RWPE1 (cell line): ENCODE measurements around the gene ADAMTS20.
"Not testable (repeated sequence)": the region's sequence is repeated elsewhere in the genome, so short reads cannot be mapped to it uniquely, and the experiment has no call there.

ENCODE experiments used
- CTCF ChIA-PET: fragments of 350-600 bp; sonication (Branson Sonifier 250); formaldehyde crosslinking; extraction: SDS; loops from one replicate; lab custom pipeline; 2021; lab: Yijun Ruan, JAX
- POLR2A ChIA-PET: fragments of 400-600 bp; formaldehyde crosslinking; extraction: SDS; loops from one replicate; lab custom pipeline; 2020; ENCODE audit warnings: antibody characterized with exemption; ENCODE audit not compliant: low non-redundant PET; lab: Yijun Ruan, JAX
- DNase-seq: peaks from one replicate; pipeline ENCODE4 v3.0.0; 2012; ENCODE audit warnings: low spot score
- H3K27ac ChIP-seq: fragments of 450-650 bp; 2 replicates; pipeline ENCODE4 v1.5.1; 2017
- TF ChIP-seq, protein P1 (sequence below): fragments of 450-650 bp; conservative IDR thresholded peaks from 2 replicates; pipeline ENCODE4 v1.5.1; 2017; ENCODE audit warnings: low read depth, mild to moderate bottlenecking

Gene ADAMTS20

DNA sequence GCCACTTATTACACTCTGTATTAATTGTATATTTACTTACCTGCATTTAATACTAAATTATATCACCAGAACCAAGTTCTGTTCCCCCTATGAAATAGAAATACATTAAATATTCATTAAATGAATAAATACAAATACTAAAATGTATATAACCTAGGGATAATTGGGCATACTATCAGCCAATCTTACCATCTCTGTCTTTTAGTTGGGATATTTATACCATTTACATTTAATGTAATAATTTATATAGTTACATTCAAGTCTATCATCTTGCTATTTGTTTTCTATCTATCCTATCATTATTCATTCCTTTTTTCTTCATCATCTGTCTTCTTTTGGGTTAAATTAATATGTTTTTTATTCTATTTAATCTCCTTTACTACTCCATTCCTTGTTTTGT lies 4.1 kb upstream of the ADAMTS20 start:
- TF ChIP-seq, protein P1, sequence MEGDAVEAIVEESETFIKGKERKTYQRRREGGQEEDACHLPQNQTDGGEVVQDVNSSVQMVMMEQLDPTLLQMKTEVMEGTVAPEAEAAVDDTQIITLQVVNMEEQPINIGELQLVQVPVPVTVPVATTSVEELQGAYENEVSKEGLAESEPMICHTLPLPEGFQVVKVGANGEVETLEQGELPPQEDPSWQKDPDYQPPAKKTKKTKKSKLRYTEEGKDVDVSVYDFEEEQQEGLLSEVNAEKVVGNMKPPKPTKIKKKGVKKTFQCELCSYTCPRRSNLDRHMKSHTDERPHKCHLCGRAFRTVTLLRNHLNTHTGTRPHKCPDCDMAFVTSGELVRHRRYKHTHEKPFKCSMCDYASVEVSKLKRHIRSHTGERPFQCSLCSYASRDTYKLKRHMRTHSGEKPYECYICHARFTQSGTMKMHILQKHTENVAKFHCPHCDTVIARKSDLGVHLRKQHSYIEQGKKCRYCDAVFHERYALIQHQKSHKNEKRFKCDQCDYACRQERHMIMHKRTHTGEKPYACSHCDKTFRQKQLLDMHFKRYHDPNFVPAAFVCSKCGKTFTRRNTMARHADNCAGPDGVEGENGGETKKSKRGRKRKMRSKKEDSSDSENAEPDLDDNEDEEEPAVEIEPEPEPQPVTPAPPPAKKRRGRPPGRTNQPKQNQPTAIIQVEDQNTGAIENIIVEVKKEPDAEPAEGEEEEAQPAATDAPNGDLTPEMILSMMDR: no peak
- CTCF ChIA-PET: no interaction called here
- no peak overlapping the region for H3K27ac ChIP-seq
- POLR2A ChIA-PET: no interaction called here
- no peak for DNase-seq

DNA sequence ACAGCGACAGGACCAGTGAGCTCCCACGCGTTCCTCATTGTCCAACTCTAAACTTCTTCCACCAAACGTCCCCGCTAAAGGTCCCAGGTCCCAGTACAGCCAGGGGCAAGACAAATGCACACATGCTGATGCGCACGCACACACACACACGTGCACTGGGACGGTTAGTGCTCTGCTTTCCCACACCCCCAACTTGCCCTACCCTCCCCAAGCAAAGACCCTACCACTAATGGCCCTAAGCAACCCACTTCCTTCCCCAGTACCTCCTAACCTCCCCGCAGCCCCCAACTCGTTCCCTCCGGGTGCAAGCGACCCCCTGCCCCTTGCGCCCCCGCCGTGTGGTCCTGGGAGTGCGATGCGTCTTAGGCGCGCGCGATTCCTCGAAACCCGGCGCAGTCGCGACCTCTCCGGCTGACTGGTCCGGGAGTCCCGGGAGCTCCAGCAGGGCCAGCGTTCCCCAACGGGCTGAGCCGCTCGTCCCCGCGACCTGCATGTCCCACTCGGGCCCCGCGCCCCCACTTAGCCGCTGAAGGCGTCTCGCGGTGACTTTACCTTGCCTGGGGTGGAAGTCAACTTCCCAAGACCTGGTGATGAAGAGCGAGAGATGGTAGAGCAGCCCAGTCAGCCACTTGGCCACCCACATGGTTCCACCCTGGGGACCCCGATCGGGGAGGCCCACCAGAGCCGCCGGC lies 578 bp downstream of the ADAMTS20 start:
- POLR2A ChIA-PET: no interaction called here
- TF ChIP-seq, protein P1: no peak
- CTCF ChIA-PET: no interaction called here

DNA sequence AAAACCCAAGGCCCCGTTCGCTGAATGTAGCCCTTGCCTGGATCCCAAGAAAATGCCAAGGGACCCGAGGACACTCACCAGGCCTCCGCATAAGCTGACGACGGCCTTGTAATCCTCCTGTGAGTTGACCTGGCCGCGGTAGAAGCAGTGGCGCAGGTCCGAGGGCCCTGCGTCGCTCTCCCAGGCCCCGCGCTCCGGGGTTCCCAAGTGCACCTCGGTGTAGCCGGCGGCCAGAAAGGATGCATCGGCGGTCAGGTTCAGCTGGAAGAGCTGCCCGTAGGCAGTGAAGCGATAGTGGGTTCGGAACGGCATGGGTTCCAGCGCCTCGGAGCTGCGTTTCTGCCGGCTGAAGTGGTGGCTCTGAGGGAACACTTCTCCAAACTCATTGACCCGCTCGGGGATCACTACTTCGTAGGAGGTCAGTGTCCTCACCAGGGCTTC lies 1.2 kb downstream of the ADAMTS20 start:
- TF ChIP-seq, protein P1: no peak
- CTCF ChIA-PET: no interaction called here
- DNase-seq: no peak
- POLR2A ChIA-PET: no interaction called here
- no peak overlapping the region for H3K27ac ChIP-seq

More for the DNA sequence above, 578 bp downstream of the ADAMTS20 start:
- DNase-seq: no peak
- no peak overlapping the region for H3K27ac ChIP-seq

DNA sequence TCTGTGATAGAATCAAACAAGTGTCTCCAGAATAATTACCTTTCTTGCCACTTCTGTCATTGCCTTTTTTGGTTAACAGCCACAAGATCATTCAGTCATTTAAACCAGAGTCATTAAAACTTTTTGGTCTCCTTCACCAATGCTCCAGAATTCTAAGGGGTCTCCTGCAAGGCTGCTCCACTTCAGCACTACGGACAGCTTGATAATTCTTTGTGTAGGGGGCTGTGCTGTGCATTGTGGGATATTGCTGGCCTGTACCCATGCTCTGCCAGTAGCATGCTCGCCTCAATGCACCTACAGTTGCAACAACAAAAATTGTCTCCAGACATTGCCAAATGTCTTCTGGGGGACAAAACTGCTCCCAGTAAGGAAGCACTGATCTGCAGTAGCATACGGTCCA lies 7.3 kb downstream of the ADAMTS20 start:
- ChIA-PET CTCF (no interaction called here), POLR2A (no interaction called here)
- DNase-seq: no peak
- no peak overlapping the region for H3K27ac ChIP-seq
- TF ChIP-seq, protein P1: no peak

DNA sequence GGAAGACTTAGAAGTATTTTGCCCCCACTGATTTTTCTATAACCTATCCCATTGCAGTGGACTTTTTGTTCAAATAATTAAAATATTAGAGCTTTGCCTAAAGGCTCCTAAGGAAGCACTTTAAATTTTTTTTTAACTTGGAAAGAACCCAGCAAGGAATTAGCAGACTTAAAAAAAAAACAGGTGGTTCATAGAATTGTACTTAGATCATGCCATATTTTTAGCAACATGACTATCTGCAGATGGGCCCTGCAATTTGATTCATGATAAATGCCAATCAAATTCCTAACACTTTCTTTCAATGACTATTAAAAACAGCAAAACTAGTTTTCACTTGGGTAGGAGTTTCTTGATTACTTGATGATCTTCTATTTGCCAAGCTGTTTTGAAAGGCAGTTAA lies 11.5 kb downstream of the ADAMTS20 start:
- no peak for DNase-seq
- CTCF ChIA-PET: no interaction called here
- no peak overlapping the region for H3K27ac ChIP-seq
- TF ChIP-seq, protein P1: no peak
- POLR2A ChIA-PET: no interaction called here

DNA sequence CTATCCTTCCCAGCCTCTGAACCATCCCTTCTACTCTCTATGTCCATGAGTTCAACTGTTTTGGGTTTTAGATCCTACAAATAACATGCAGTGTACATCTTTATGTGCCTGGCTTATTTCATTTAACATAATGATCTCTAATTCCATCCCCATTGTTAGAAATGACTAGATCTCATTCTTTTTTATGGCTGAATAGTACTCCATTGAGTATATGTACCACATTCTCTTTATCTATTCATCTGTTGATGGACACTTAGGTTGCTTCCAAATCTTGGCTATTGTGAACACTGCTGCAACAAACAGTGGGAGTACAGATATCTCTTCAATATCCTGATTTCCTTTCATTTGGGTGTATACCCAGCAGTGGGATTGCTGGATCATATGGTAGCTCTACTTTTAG lies 14.3 kb downstream of the ADAMTS20 start:
- H3K27ac ChIP-seq, POLR2A ChIA-PET, DNase-seq, CTCF ChIA-PET: not testable (repeated sequence)

DNA sequence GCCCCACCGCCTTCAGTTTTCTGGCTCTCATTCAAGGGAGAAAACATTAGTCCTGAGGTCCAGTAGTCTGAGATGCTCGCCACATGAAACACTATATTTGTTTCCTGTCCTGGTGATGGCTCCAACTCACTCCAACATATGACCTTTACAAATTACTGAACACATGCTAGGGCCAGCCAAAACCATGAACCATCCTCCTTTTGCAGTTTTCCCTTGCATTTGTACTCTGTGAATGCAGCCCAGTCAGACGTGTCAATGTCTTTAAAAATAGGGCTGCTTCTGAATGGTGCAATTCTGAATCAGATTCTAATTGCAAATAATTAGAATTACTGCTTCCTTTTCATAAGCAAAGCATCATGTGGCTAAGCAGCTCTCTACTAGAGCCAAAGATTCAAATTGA lies 36.0 kb downstream of the ADAMTS20 start:
- DNase-seq: no peak
- POLR2A ChIA-PET: no interaction called here
- TF ChIP-seq, protein P1: no peak
- H3K27ac ChIP-seq: no peak overlapping the region
- CTCF ChIA-PET: no interaction called here
